Spleen (tissue), 11 donors: ENCODE data around the gene SMIM21. TPM values are rescaled to one million over a fixed set of nuclear protein-coding genes. Genes with fewer than 3 reads are reported as not detected.

Experiments used
- DNase-seq: peaks from one replicate; pipeline ENCODE4 v3.0.0-alpha.2; 2020
- H3K27ac ChIP-seq, 8 donors: fragments of 200-600 bp; sonication (generic) in 7 of 8; 1 replicate in 4 of 8; 2 replicates in 4 of 8; pipeline versions ENCODE4 v1.5.0 to v1.8.0; 2016 to 2021; ENCODE audit warnings: inconsistent platforms in 4 of 8, mild to moderate bottlenecking in 4 of 8, moderate library complexity in 1 of 8
- H3K27me3 ChIP-seq, 7 donors: fragments of 200-600 bp; sonication (generic) in 6 of 7; replicated peaks in 1 of 7; 1 replicate in 4 of 7; 2 replicates in 3 of 7; pipeline versions ENCODE4 v1.5.0 to v1.8.0; 2016 to 2021; ENCODE audit warnings: inconsistent platforms in 3 of 7, mild to moderate bottlenecking in 1 of 7
- H3K36me3 ChIP-seq, 6 donors: fragments of 200-600 bp; sonication (generic) in 5 of 6; 1 replicate in 4 of 6; 2 replicates in 2 of 6; pipeline versions ENCODE4 v1.5.0 to v1.8.0; 2016 to 2021; ENCODE audit warnings: inconsistent platforms in 2 of 6
- H3K4me1 ChIP-seq, 6 donors: fragments of 200-600 bp; sonication (generic) in 5 of 6; 1 replicate in 3 of 6; 2 replicates in 3 of 6; pipeline versions ENCODE4 v1.5.0 to v1.8.0; 2016 to 2021; ENCODE audit warnings: inconsistent platforms in 3 of 6
- H3K4me3 ChIP-seq, 8 donors: fragments of 200-600 bp; sonication (generic) in 7 of 8; 1 replicate in 4 of 8; 2 replicates in 4 of 8; pipeline versions ENCODE4 v1.5.0 to v1.8.0; 2016 to 2021; ENCODE audit warnings: inconsistent platforms in 4 of 8, mild to moderate bottlenecking in 4 of 8, moderate library complexity in 2 of 8
- H3K9me3 ChIP-seq, 8 donors: fragments of 200-600 bp; sonication (generic) in 7 of 8; 1 replicate in 4 of 8; 2 replicates in 4 of 8; pipeline versions ENCODE4 v1.5.0 to v1.8.0; 2016 to 2021; ENCODE audit warnings: inconsistent platforms in 4 of 8
- CTCF ChIP-seq, 11 experiments: fragments of 200-600 bp in 7 of 11; fragments of 450-650 bp in 4 of 11; sonication (generic) in 4 of 11; IDR thresholded peaks in 8 of 11; conservative IDR thresholded peaks in 3 of 11; 1 replicate in 7 of 11; 2 replicates in 4 of 11; pipeline versions ENCODE4 v1.4.0 to v1.8.0; 2016 to 2021; ENCODE audit warnings: antibody characterized with exemption in 11 of 11, inconsistent platforms in 4 of 11, mild to moderate bottlenecking in 1 of 11
- POLR2A ChIP-seq, 3 donors: fragments of 450-650 bp; IDR thresholded peaks; one replicate each; pipeline ENCODE4 v1.5.1; 2017; ENCODE audit warnings: antibody characterized with exemption in 3 of 3, mild to moderate bottlenecking in 1 of 3
- POLR2AphosphoS5 ChIP-seq, 3 donors: sonication (generic); formaldehyde crosslinking; IDR thresholded peaks; one replicate each; pipeline ENCODE4 v1.5.1; 2017; ENCODE audit warnings: antibody characterized with exemption in 3 of 3
- WGBS, 5 donors: extraction: QIAGEN DNeasy Blood & Tissue Kit in 3 of 5; methylation state at CpG; one replicate each; pipeline versions ENCODE4 v1.1.5 to v1.1.7; 2013 to 2018; 5-methylcytosine and 5-hydroxymethylcytosine counted together
- intact Hi-C: fragments of 100-400 bp; cut with DNase I; formaldehyde crosslinking; loops from one replicate; pipeline ENCODE4 v1.15.0; 2023; ENCODE audit warnings: low total_unique reads
- polyA plus RNA-seq, 3 donors: library from polyadenylated mRNA; stranded (reverse); fragments of 200-250 nt; gene quantifications; one replicate each; pipeline ENCODE4 v1.2.1, GENCODE V29; 2013
- total RNA-seq, 7 donors: library from RNA; depleted of rRNA in 3 of 7; stranded (reverse); fragments of >200 nt in 3 of 7; fragmentation: NEBNext Ultra II Directional in 4 of 7; extraction: Animal tissue kit (Norgen Biotek cat#: 25700) in 4 of 7; gene quantifications; one replicate each; pipeline versions ENCODE4 v1.1.0 to v1.2.1, GENCODE V29; 2016 to 2021
- donor health status: healthy with polysubstance abuse.
- donor health status: DM: no; HTN: no; CAD: no; lungs with moderate emphysema.
- donor health status: DM: no; HTN: no; CAD: no.
- donor health status: Bipolar disorder and iron deficiency.
- donor health status: healthy.
- donor health status: DM: no; HTN: no; CAD: no.
- donor health status: DM: yes; HTN: yes; CAD: no.

SMIM21 gene
- total and polyA plus RNA-seq, 10 donors, result not detected

GRCh38 chr18:75441896-75442295, 14.4 kb upstream of the SMIM21 start:
- Histone ChIP-seq H3K27me3 (peaks cover 0 to 40% (median 0%) of the 10 kb centered on the region in 7 donors), H3K4me3 (no peak overlapping the region), H3K9me3 (no peaks in the 10 kb centered on the region), H3K36me3 (no peaks in the 10 kb centered on the region), H3K27ac (no peak overlapping the region), H3K4me1 (no peaks in the 10 kb centered on the region)
- 77 to 94% (median 86%) methylated on average over 5 of the region's 5 CpGs for WGBS, 5 donors
- intact Hi-C loops, result no loop called here
- DNase-seq, result no peak
- TF ChIP-seq CTCF (IDR thresholded peaks at IDR 0.05 in 8 of 11, conservative IDR thresholded peaks at IDR 0.05 in 3 of 11) (no peak), POLR2A (IDR thresholded peaks at IDR 0.05) (no peak), POLR2AphosphoS5 (IDR thresholded peaks at IDR 0.05) (no peak)

GRCh38 chr18:75439348-75439747, 11.8 kb upstream of the SMIM21 start:
- intact Hi-C loops, result no loop called here
- no peak overlapping the region for H3K4me3 ChIP-seq
- WGBS, 5 donors, result 90 to 97% (median 92%) methylated on average over 4 of the region's 4 CpGs

GRCh38 chr18:75438891-75439290, 11.4 kb upstream of the SMIM21 start:
- H3K4me1 ChIP-seq, result no peaks in the 10 kb centered on the region
- no peak overlapping the region for H3K27ac ChIP-seq
- no peak for DNase-seq
- no peaks in the 10 kb centered on the region for H3K36me3 ChIP-seq
- intact Hi-C loops, result no loop called here
- 63 to 82% (median 74%) methylated on average over 3 of the region's 3 CpGs for WGBS, 5 donors
- no peak overlapping the region for H3K4me3 ChIP-seq
- peaks cover 0 to 48% (median 3%) of the 10 kb centered on the region in 7 donors for H3K27me3 ChIP-seq
- no peak for TF ChIP-seq CTCF (IDR thresholded peaks at IDR 0.05 in 8 of 11, conservative IDR thresholded peaks at IDR 0.05 in 3 of 11)
- TF ChIP-seq POLR2AphosphoS5 (IDR thresholded peaks at IDR 0.05), result no peak
- TF ChIP-seq POLR2A (IDR thresholded peaks at IDR 0.05), result no peak
- H3K9me3 ChIP-seq, result no peaks in the 10 kb centered on the region

More at GRCh38 chr18:75439348-75439747, 11.8 kb upstream of the SMIM21 start:
- Histone ChIP-seq H3K36me3 (no peaks in the 10 kb centered on the region), H3K27ac (no peak overlapping the region), H3K4me1 (no peaks in the 10 kb centered on the region), H3K9me3 (no peaks in the 10 kb centered on the region), H3K27me3 (peaks cover 0 to 43% (median under 1%) of the 10 kb centered on the region in 7 donors)
- TF ChIP-seq CTCF (IDR thresholded peaks at IDR 0.05 in 8 of 11, conservative IDR thresholded peaks at IDR 0.05 in 3 of 11) (no peak), POLR2AphosphoS5 (IDR thresholded peaks at IDR 0.05) (no peak), POLR2A (IDR thresholded peaks at IDR 0.05) (no peak)
- DNase-seq, result no peak

GRCh38 chr18:75437979-75438378, 10.5 kb upstream of the SMIM21 start:
- Histone ChIP-seq H3K4me1 (peaks cover 0 to 6% (median 0%) of the 10 kb centered on the region in 6 donors), H3K4me3 (no peak overlapping the region), H3K27ac (no peak overlapping the region), H3K36me3 (no peaks in the 10 kb centered on the region), H3K9me3 (no peaks in the 10 kb centered on the region), H3K27me3 (peaks cover 0 to 45% (median 3%) of the 10 kb centered on the region in 7 donors)
- no peak for TF ChIP-seq POLR2A (IDR thresholded peaks at IDR 0.05)
- no peak for TF ChIP-seq CTCF (IDR thresholded peaks at IDR 0.05 in 8 of 11, conservative IDR thresholded peaks at IDR 0.05 in 3 of 11)
- TF ChIP-seq POLR2AphosphoS5 (IDR thresholded peaks at IDR 0.05), result no peak
- WGBS, 5 donors, result 79 to 86% (median 81%) methylated on average over 3 of the region's 3 CpGs
- intact Hi-C loops, result no loop called here
- DNase-seq, result no peak
